Liver (tissue), 9 donors: ENCODE results near the gene CETN1. TPM values are rescaled to one million over a fixed set of nuclear protein-coding genes. Genes with fewer than 3 reads are reported as not detected.

Source experiments
- DNase-seq: peaks from one replicate; pipeline ENCODE4 v3.0.0-alpha.2; 2017; ENCODE audit warnings: low spot score
- H3K27ac ChIP-seq, 2 donors: one replicate each; pipeline ENCODE4 v1.7.0; 2013; ENCODE audit warnings: inconsistent platforms in 2 of 2, low read length in 2 of 2, control low read depth in 1 of 2, low read depth in 1 of 2, mild to moderate bottlenecking in 1 of 2
- H3K27me3 ChIP-seq, 4 donors: one replicate each; pipeline versions ENCODE4 v1.6.1 to v1.7.0; 2013; ENCODE audit warnings: low read length in 3 of 4, inconsistent platforms in 1 of 4, mild to moderate bottlenecking in 1 of 4, moderate library complexity in 1 of 4; ENCODE audit not compliant: control insufficient read depth in 4 of 4, insufficient read depth in 4 of 4
- H3K36me3 ChIP-seq, 4 donors: one replicate each; pipeline versions ENCODE4 v1.6.1 to v1.7.0; 2013; ENCODE audit warnings: low read length in 3 of 4, mild to moderate bottlenecking in 3 of 4, low read depth in 1 of 4, moderate library complexity in 1 of 4; ENCODE audit not compliant: control insufficient read depth in 4 of 4, insufficient read depth in 3 of 4
- H3K4me1 ChIP-seq, 4 donors: one replicate each; pipeline versions ENCODE4 v1.6.1 to v1.7.0; 2013; ENCODE audit warnings: low read length in 3 of 4, mild to moderate bottlenecking in 3 of 4, moderate library complexity in 1 of 4; ENCODE audit not compliant: control insufficient read depth in 4 of 4, insufficient read depth in 4 of 4
- H3K4me3 ChIP-seq, 3 donors: one replicate each; pipeline versions ENCODE4 v1.6.1 to v1.7.0; 2013; ENCODE audit warnings: low read length in 3 of 3, control low read depth in 1 of 3, low read depth in 1 of 3, mild to moderate bottlenecking in 1 of 3
- H3K9ac ChIP-seq, 2 donors: one replicate each; pipeline ENCODE4 v1.7.0; 2013; ENCODE audit warnings: low read length in 2 of 2, mild to moderate bottlenecking in 2 of 2, moderate library complexity in 2 of 2, control low read depth in 1 of 2, low read depth in 1 of 2
- H3K9me3 ChIP-seq, 4 donors: one replicate each; pipeline versions ENCODE4 v1.6.1 to v1.7.0; 2013; ENCODE audit warnings: low read length in 3 of 4; ENCODE audit not compliant: control insufficient read depth in 4 of 4
- ATF3 ChIP-seq: IDR thresholded peaks from 2 replicates; pipeline ENCODE4 v1.6.1; 2016; ENCODE audit warnings: antibody characterized with exemption
- CTCF ChIP-seq: fragments of 150-350 bp; IDR thresholded peaks from 2 replicates; pipeline ENCODE4 v1.5.1; 2017; ENCODE audit warnings: improper control_type of control experiment, low read depth, low read length; ENCODE audit not compliant: missing input control
- EGR1 ChIP-seq, 2 donors: IDR thresholded peaks; 2 replicates each; pipeline ENCODE4 v1.6.1; 2016 to 2018; ENCODE audit warnings: antibody characterized with exemption in 2 of 2, low read depth in 2 of 2
- FOXA1 ChIP-seq: IDR thresholded peaks from 2 replicates; pipeline ENCODE4 v1.6.1; 2016; ENCODE audit warnings: antibody characterized with exemption
- FOXA2 ChIP-seq: IDR thresholded peaks from 2 replicates; pipeline ENCODE4 v1.6.1; 2016; ENCODE audit warnings: antibody characterized with exemption
- GABPA ChIP-seq, 2 donors: IDR thresholded peaks in 1 of 2; conservative IDR thresholded peaks in 1 of 2; 2 replicates each; pipeline ENCODE4 v1.6.1; 2016; ENCODE audit warnings: antibody characterized with exemption in 2 of 2, mild to moderate bottlenecking in 1 of 2, moderate library complexity in 1 of 2
- HNF4G ChIP-seq: IDR thresholded peaks from 2 replicates; pipeline ENCODE4 v1.6.1; 2016; ENCODE audit warnings: antibody characterized with exemption
- JUND ChIP-seq, 2 donors: IDR thresholded peaks; 2 replicates each; pipeline ENCODE4 v1.6.1; 2016; ENCODE audit warnings: antibody characterized with exemption in 2 of 2
- MAX ChIP-seq: IDR thresholded peaks from 2 replicates; pipeline ENCODE4 v1.6.1; 2016; ENCODE audit warnings: antibody characterized with exemption
- NR2F2 ChIP-seq: IDR thresholded peaks from 2 replicates; pipeline ENCODE4 v1.6.1; 2016; ENCODE audit warnings: antibody characterized with exemption
- RAD21 ChIP-seq, 2 donors: IDR thresholded peaks; 2 replicates each; pipeline ENCODE4 v1.6.1; 2016; ENCODE audit warnings: antibody characterized with exemption in 2 of 2, mild to moderate bottlenecking in 2 of 2
- REST ChIP-seq: IDR thresholded peaks from 2 replicates; pipeline ENCODE4 v1.6.1; 2016; ENCODE audit warnings: antibody characterized with exemption, mild to moderate bottlenecking
- RXRA ChIP-seq, 2 donors: IDR thresholded peaks; 2 replicates each; pipeline ENCODE4 v1.6.1; 2017 to 2018; ENCODE audit warnings: antibody characterized with exemption in 2 of 2, mild to moderate bottlenecking in 1 of 2
- SP1 ChIP-seq: IDR thresholded peaks from 2 replicates; pipeline ENCODE4 v1.6.1; 2018; ENCODE audit warnings: antibody characterized with exemption, mild to moderate bottlenecking
- TAF1 ChIP-seq: conservative IDR thresholded peaks from 2 replicates; pipeline ENCODE4 v1.6.1; 2016; ENCODE audit warnings: antibody characterized with exemption, mild to moderate bottlenecking
- YY1 ChIP-seq: IDR thresholded peaks from 2 replicates; pipeline ENCODE4 v1.6.1; 2016; ENCODE audit warnings: antibody characterized with exemption, mild to moderate bottlenecking
- ZBTB33 ChIP-seq: IDR thresholded peaks from 2 replicates; pipeline ENCODE4 v1.6.1; 2016; ENCODE audit warnings: antibody characterized with exemption
- WGBS: extraction: QIAGEN DNeasy Blood & Tissue Kit; methylation state at CpG from one replicate; pipeline ENCODE4 v1.1.7; 2013; 5-methylcytosine and 5-hydroxymethylcytosine counted together
- polyA plus RNA-seq, 2 donors: library from polyadenylated mRNA; stranded (reverse) in 1 of 2; unstranded in 1 of 2; fragments of 200-250 nt in 1 of 2; fragments of >200 nt in 1 of 2; fragmentation: Nextera tagmentation in 1 of 2; extraction: Ambion mirVana in 1 of 2; gene quantifications; one replicate each; pipeline versions ENCODE4 v1.2.1 to v1.2.3, GENCODE V29; 2013 to 2015
- total RNA-seq, 2 donors: library from RNA; depleted of rRNA; stranded (reverse); fragments of >200 nt; gene quantifications; one replicate each; pipeline ENCODE4 v1.2.3, GENCODE V29; 2014
- donor health status: healthy.
- donor health status: healthy.
- donor health status: healthy.
- donor health status: healthy.
- donor health status: healthy.

The CETN1 gene
- total and polyA plus RNA-seq, 4 donors, result not detected

- no peak overlapping the region for H3K9ac ChIP-seq
- no peak overlapping the region for H3K4me3 ChIP-seq
- peaks cover 3 to 5% (median 4%) of the 10 kb centered on the region in 4 donors for H3K4me1 ChIP-seq
- peaks cover 0 to 7% (median under 1%) of the 10 kb centered on the region in 4 donors for H3K27me3 ChIP-seq
- DNase-seq, result no peak
- no peak overlapping the region for H3K27ac ChIP-seq
- WGBS, result 72% methylated on average over 1 of the region's 1 CpG
- no peaks in the 10 kb centered on the region for H3K36me3 ChIP-seq
- TF ChIP-seq ATF3, result no peak
- TF ChIP-seq NR2F2, result no peak
- TF ChIP-seq SP1, result no peak
- TF ChIP-seq YY1, result no peak
- TF ChIP-seq CTCF, result no peak
- TF ChIP-seq HNF4G, result no peak
- no peak for TF ChIP-seq ZBTB33
- no peak for TF ChIP-seq JUND (IDR thresholded peaks at IDR 0.05)
- no peak for TF ChIP-seq RXRA (IDR thresholded peaks at IDR 0.05)
- TF ChIP-seq TAF1, result no peak
- no peak for TF ChIP-seq REST
- TF ChIP-seq FOXA1, result no peak
- no peak for TF ChIP-seq MAX
- no peak for TF ChIP-seq EGR1 (IDR thresholded peaks at IDR 0.05; ENCODE audit: low read depth in 2 of 2)
- no peak for TF ChIP-seq FOXA2
- TF ChIP-seq RAD21 (IDR thresholded peaks at IDR 0.05), result no peak
- peaks cover 0 to under 1% (median 0%) of the 10 kb centered on the region in 4 donors for H3K9me3 ChIP-seq
Measured at GRCh38 chr18:595571-595970, 15.4 kb downstream of the CETN1 start.

- Histone ChIP-seq H3K4me3 (peak overlapping the region in 2 of 3 donors; percentile 29 to 45), H3K4me1 (peaks cover 3 to 5% (median 4%) of the 10 kb centered on the region in 4 donors), H3K27ac (peak overlapping the region in 1 of 2 donors; percentile 36), H3K9me3 (no peaks in the 10 kb centered on the region), H3K36me3 (no peaks in the 10 kb centered on the region), H3K27me3 (peaks cover 0 to 7% (median under 1%) of the 10 kb centered on the region in 4 donors), H3K9ac (peak overlapping the region in 1 of 2 donors; percentile 36)
- WGBS, result 17% methylated on average over 21 of the region's 24 CpGs
- DNase-seq, result peak; percentile 59
- TF ChIP-seq GABPA (IDR thresholded peaks at IDR 0.05 in 1 of 2, conservative IDR thresholded peaks at IDR 0.05 in 1 of 2) (no peak), JUND (IDR thresholded peaks at IDR 0.05) (no peak), ATF3 (no peak), FOXA2 (no peak), SP1 (no peak), ZBTB33 (no peak), REST (no peak), RAD21 (IDR thresholded peaks at IDR 0.05) (no peak)
Measured at GRCh38 chr18:596288-596881, 16.2 kb downstream of the CETN1 start.
